Limb (tissue), 2 donors: ENCODE data around the gene PAFAH2.

Source experiments
- DNase-seq, 2 donors: peaks; one replicate each; pipeline ENCODE4 v3.0.0-alpha.2; 2016; ENCODE audit errors: extremely low spot score in 2 of 2

PAFAH2 gene

DNA sequence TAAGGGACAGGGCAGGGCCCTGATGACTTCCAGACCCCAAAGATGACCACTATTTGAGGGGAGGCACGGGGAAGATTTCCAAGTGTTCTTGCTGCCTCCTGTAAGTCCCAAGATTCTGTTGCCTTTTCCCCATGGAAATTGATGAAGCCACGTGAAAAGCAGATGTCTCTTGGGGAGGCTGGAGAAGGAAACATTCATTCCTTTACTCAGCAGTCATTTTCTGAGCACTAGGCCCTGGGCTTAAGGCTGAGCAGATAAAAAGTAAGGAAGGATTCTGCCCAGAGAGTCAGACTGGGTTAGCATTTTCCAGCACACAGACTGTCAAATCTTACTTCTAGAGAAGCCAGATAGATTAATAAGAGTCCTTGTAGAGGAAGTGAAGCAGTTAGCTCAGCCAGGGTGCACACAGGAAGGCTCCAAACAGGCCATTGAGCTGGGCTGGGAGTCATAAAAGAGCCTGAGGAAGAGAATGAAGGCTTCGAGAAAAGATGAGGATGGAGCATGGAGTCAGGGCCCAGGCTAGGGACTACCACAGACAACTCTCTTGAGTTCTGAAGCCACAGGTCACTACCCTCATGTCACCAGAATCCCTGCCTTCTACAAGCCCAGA, 33.9 kb upstream of the PAFAH2 start:
- no peak for DNase-seq

DNA sequence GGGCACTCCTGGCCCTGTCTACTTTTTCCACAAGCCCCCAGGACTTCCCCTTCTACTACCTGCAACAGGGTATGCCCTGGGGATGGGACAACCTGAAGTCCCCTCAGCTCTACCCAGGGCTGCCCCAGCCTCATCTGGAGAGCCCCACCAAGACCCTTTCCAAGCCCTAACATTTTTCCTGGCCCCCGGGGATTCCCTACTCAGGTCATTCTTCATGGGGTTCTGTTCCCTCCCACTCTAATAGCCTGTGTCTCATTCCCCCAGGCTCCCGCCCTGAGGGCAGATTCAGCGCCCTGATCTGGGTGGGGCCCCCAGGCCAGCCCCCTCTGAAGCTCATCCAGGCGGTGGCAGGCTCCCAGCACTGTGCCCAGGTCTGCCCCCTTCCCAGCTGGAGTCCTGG, 33.3 kb upstream of the PAFAH2 start:
- no peak for DNase-seq

DNA sequence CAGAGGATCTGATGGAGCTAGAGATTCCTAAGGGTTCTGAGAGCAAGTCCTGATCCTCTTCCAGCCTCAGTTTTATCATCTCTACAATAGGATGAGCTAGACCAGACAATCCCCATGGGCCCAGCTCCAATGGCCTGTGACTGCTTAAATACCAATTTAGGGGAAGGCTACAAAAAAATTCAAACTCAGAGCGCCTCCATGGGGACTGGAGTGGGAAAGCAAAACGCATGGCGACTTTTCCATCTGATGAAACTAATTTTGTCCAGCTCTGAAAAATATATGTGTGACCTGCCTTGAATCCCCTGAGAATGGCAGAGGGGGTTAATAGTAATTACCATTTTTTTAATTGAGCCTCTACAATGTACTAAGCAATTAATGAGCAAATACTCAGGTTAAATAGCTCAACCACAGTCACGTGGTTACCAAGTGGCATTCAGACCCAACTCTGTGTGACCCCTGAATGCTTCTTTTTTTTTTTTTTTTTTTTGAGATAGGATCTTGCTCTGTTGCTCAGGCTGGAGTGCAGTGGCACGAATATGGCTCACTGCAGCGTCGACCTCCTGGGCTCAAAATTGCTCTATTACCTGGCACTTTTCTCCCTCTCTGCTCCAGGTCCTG, 32.1 kb upstream of the PAFAH2 start:
- DNase-seq = no peak

DNA sequence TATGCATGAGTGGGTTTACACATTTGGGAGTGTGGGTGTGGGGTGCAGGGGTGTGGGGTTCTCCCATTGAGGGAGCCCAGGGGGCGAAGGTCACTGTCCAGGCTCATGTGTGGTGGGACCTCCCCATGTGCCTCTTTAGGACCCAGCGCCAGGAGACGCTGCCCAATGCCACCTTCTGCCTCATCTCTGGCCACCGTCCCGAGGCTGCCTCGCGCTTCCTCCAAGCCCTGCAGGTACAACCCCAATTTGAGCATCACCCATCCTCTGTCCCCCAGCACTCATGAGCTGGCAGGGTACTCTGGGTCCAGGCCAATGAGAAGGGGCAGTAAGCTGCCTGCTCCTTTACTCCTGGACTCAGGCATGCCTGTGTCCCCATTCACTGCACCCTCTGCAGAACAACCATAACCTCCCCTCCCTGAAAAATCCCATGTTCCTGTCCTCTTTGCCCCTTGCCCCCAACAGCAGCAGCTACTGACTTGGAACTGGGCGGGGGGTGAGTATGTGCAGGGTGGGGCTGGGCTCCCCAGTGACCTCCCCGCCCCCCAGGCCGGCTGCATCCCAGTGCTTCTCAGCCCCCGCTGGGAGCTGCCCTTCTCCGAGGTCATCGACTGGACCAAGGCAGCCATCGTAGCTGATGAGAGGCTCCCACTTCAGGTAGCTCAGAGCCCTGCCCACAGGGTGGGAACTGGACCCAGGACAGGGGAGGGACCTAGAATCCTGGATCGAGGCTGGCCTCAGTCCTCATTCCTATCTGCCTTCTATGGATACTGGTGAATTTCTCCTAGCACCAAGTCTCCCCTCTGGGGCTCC, 31.4 kb upstream of the PAFAH2 start:
- DNase-seq = peak in 1 of 2 donors; percentile 24

DNA sequence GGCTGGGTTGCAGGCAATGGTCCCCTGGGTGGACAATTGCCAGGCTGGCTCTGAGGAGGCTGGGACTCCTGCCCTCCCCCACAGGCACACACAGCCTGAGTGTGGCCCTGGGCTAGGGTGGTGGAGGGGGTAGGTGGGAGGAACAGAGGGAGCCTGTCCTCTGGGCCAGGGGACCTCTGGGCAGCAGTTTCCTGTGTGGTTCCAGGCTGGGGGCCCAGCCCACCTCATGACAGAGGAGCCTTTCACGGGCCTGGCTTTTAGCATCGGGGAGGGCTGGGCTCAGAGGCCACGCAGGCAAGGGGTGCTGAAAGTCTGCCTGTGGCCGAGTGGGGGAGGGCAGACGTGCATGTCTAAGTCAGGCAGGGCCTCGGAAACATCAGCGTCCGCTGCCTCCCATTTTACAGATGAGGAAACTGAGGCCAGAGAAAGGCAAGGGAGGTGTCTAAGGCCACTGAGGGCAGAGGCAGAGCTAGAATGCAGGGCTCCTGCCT, 30.7 kb upstream of the PAFAH2 start:
- peak in 1 of 2 donors; percentile 55 for DNase-seq

DNA sequence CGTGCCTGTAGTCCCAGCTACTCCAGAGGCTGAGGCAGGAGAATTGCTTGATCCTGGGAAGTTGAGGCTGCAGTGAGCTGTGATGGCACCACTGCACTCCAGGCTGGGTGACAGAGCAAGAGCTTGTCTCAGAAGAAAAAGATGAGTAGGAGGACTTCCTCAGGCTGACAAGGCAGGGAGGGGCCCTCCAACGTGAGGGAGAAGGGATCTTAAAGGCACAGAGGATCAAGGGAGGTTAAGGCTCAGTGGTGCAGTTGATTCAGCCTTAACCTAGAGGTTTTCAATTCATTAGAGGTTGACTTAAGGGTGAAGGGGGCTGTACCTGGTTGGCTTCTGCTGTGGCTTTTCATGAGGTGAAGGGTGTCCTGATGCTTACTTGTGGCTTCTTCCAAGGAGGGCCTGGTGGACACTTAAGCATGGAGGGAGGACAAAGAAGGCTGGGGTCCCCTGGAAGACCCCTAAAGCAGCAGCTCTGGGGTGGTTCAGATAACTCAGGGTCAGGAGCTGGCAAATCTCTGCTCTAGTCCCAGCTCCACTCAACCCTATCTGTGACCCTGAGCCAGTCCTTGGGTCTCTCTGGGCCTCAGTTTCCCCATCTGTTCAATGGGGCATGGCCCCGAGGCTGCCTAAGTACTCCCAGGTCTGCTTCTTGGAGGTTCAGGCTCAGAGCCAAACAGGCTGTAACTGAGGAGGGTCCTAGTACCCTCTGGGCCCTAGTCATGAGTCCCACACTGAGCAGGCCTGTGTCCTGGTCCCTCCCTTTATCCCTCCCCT, 30.0 kb upstream of the PAFAH2 start:
- DNase-seq = no peak

DNA sequence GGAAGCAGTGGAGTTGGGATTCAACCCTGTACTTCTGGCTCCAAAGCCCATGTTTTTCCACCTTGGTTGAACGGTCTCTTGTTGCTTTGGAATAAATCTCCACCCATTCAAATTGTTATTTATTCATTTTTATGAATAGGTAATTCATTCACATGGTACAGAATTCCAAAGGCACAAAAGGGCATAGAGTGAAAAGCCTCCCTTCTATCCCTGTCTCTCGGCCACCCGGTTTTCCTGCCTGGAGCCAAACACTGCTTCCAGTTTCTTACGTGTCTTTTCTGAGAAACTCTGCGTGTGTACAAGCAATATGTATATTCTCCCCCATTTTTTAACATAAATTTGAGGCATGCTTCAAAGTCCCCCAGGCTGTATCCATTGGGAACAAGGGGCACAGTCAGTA, 27.7 kb upstream of the PAFAH2 start:
- peak in 1 of 2 donors; percentile 14 for DNase-seq

DNA sequence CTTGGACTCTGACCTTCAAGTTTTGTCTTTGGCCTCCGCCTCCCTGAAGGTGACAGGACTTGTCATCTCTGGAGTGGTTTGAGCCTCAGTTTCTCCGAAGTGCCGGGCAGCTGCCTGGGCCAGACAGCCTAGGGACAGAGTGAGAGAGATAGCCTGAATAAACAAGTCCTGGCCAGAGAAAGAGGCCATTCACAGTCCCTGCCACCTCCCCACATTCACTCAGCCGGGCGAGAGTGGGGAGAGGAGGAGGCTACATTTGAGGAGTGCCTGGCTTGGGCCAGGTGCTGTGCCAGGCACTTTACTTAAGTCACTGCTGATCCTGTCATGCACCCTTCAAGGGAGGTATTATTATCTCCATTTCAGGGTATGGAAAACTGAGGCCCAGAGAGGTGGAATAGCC, 27.2 kb upstream of the PAFAH2 start:
- DNase-seq = peak in 1 of 2 donors; percentile 26

DNA sequence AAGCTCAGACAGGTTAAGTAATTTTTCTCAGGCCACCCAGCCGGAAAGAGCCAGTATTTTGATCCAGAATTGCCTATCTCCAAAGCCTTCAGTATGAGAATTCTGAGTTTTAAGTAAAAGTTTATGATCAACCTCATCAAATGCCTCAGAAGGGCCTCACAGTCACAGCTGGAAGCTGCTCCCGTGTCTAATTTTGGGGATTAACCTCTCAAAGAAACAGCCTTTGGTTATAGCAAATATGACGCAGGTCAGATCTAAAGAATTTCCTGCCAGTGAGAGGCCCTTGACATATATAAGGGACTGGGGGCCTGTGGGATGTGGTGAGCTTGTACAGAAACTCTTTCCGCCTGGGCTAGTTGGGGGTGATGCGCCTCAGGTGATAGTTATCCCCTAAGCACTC, 26.0 kb upstream of the PAFAH2 start:
- no peak for DNase-seq

DNA sequence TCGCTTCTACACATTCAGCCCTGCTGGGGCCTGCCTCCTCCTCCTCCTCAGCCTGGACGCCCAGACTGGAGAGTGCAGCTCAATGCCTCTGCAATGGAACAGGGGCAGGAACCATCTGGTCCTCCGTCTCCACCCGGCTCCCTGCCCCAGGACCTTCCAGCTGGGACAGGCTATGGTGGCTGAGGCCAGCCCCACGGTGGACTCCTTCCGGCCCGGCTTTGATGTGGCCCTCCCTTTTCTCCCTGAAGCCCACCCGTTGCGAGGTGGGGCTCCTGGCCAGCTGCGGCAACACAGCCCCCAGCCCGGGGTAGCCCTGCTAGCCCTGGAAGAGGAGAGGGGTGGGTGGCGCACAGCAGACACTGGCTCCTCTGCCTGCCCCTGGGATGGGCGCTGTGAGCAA, 25.1 kb upstream of the PAFAH2 start:
- DNase-seq = peak in 1 of 2 donors; percentile 27

DNA sequence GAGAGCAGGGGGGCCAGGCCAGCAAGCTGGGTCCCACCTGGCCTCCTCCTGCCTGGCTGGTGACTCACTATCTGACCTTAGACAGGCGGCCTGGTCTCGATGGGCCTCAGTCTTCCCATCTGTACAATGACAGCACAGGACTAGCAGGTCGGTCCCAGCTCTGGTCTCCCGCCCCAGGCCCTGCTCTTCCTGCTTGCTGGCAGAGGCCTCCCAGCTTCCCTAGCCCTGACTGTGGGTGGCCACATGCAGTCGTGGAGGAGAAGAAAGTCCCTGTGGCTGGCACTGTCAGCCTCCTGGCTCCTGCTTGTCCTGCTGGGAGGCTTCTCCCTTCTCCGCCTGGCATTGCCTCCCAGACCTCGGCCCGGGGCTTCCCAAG, 24.5 kb upstream of the PAFAH2 start:
- DNase-seq = no peak

DNA sequence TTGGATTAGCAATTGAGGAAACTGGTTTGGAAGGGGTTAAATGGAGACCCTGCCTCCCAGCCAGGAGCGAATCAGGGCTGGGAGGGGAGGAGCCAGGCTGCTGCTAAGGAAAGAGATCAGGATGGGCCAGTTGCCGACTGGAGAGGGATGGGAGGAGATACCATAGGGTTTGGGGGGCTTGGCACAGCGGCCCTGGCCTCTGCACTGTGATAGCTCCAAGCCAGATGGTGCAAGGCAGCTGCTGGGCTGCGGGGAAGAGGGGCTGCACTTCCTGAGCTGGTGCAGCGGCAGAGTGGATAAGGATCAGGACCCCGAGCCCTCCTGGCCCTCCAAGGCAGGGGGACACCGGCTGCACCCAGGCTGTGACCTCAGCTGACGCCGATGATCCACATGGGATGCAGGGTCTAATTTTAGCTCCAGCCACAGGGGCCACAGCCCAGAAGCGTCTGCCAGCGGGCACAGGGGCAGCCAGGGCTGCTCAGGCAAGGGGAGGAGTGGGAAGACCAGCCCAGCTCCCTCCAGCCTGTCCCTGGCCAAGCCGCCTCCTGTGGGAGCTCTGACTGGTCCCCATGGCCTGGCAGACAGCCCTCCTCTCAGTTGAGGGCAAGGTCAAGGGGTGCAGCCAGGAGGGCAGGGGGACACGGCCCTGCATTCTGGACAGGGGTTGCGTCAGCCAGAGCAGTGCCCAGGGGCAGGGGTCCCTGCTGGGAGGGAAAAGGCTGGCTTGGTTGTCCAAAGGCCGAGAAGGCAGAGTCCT, 24.0 kb upstream of the PAFAH2 start, which contains the start of gene EXTL1:
Gene EXTL1 (plus strand): TSS at position 129 of the 757 bp plus-strand sequence. CDS start 872 bp downstream, outside the sequence.
- DNase-seq = peak; percentile 79 to 89

DNA sequence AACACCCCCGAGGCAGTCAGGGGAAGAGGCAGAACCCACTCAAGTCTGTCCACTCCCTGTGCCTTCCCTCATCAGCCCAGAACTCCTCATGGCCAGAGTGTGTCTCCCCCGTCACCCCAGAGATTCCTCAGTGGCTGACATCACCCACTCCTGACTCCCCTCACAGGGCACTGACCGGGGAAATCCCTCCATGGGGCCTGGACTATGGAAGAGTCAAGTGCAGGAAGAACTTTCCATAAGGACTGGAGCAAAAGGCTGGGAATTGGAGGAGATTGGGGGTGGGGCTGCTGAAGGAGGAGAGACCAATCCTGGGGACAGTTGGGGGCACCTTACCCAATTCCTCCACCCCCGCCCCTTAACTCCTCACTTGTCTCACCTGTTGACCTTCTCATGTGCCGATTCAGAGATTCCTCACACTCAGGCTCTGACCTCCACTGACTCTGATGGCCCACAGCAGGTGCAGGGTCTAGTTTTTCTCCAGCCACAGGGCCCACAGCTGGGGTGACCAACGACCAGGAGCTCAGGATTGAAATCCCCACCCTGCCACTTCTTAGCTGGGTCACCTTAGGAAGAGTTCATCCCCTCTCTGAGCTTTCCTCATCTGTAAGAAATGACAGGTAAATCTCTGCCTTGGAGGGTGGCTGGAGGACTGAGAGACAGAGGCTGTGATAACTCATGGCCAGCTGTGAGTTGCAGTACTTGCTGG, 23.2 kb upstream of the PAFAH2 start:
- DNase-seq = no peak

DNA sequence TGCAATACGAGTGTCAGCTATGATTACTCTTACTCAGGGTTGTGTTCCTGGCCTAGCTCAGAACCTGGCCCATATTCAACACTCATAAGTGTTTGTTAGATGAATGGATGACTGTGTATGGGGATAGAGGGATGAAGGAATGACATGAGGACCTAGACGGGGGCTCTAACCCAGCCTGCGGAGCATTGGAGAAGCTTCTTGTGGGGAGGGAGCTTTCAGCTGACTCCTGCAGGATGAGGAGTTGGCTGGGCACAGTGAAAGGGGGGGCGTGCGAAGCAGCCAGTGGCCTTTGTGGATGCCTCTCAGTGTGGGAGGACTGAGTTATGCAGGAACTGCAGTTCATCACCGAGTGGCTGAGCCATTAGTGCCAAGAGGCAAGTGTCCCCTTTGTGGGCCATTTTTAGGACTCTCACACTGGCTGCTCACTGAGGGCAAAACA, 22.5 kb upstream of the PAFAH2 start:
- peak in 1 of 2 donors; percentile 21 for DNase-seq

DNA sequence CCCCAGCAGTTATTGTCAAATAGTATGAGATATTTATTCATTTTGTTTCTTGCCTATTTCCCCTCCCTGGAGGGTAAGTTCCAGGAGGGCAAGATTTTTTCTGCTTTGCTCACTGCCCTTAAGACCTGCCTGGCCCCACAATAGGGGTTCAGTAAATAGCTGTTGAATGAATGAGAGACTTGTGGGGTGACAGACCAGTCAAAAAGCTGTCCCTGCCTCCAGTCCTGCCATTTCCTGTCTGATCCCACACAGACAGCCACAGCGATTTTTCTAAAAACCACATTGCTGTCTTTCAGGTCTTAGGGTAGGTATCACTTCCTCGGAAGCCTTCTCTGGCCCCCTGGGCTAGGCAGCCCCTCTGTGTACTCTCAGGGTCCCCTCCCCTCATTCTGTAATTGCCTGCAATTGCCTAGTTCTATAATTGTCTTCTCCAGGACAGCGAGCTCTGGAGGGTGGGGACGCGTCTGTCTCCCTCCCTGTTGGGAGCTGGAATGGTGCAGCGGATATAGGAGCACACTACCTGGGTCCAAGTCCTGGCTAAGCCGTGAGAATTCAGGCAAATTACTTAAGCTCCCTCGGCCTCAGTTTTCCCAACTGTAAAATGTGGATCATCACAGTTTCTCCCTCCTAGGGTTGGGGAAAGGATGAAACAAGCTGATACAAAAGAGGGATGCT, 21.9 kb upstream of the PAFAH2 start:
- DNase-seq = peak in 1 of 2 donors; percentile 20

DNA sequence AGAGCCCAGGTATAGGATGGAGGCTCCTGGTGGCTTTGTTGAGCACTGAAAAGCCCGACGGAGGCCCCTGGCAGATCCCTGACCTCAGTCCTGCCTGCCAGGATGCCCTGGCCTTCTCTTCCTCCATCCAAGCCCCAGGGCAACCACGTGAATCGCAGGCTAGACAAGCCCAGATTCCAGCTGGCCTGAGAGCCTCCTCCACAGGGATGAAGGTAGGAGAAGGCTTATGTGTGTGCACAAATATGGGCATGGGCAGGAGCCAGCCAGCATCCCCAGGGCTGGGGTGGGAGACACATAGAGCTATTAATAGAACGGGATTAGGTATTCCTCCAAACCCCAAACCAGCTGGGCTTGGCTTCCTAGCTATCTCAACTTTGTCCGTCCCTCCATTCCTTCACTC, 19.7 kb upstream of the PAFAH2 start:
- no peak for DNase-seq

DNA sequence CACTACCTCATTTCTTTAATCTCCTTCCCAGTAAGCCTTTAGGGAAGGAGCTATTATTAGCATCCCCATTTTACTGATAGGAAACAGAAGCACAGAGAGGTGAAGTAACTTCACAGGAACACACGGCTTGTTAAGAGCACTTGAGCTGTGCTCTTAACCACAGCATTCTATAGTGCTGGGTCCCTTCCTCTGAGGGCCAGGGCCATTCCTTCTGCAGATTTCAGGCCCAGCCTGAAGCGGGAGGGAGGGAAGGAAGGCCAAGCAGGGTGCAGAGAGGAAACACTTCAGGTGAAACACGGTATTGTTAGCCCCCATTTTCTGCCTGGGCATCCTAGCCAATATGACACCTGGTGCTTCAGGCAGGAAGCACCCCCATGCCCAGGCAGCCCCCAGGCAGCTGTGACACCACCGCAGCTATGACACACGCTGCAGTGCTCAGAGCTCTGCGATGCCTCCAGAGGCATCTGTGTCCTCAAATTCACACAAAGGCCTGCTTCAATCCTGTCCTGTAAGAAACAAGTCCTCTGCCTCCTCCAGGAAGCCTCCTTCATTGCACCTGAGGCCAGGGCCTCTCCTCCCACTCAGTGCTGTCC, 19.2 kb upstream of the PAFAH2 start:
- DNase-seq = no peak

DNA sequence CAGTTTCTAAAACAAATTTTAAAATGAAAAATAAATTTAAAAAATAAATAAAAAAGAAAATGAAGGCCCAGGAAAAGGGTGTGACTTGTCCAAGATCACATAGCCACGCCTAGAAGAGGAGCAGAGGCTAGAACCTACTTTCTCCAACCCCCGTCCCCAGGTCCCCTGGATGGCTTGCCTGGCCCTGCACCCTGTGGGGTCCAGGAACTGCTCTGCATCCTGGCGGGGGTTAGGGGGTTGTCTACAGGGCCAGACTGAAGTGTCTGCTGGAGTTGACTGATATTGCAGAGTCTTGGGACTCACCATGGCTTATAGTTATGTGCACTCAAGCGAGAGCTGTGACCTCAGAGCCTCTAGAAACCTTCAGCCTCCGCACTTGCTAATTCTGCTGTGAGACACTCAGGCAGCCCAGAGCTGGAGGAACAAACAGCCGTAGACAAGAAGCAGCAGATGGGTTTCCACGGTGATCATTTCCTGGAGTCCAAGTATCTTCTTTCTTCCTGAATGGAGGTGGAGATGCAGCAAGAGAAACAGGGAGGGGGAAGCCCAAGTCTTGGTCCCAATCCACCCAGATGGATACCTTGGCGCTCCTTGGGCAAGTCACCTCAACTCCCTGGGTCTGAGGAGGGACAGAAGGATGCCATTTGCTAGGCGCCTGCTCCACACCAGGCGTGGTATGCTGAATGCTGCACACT, 18.5 kb upstream of the PAFAH2 start:
- DNase-seq = no peak

DNA sequence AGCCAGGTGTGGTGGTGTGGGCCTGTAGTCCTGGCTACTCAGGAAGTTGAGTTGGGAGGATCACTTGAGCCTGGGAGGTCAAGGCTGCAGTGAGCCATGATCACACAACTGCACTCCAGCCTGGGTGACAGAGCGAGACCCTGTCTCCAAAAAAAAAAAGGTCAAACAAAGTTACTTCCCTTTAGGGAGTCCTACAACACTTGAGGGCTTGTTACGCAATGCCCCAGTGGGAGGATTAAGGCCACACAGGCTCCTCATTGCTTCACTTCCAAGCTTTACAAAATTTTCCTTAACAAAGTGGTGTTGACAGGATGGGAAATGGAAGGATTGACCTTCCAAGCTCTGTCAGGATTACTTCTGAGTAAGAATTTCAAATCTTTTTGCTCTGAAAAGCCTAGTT, 17.5 kb upstream of the PAFAH2 start:
- no peak for DNase-seq
